CD4-positive, alpha-beta T cell treated with Interleukin-4 for 1 hour (primary cell): ENCODE data around the gene GJA4.

Experiments used
- DNase-seq, 2 donors: peaks; one replicate each; pipeline ENCODE4 v3.0.0-alpha.2; 2020 to 2022

GJA4 gene

DNA sequence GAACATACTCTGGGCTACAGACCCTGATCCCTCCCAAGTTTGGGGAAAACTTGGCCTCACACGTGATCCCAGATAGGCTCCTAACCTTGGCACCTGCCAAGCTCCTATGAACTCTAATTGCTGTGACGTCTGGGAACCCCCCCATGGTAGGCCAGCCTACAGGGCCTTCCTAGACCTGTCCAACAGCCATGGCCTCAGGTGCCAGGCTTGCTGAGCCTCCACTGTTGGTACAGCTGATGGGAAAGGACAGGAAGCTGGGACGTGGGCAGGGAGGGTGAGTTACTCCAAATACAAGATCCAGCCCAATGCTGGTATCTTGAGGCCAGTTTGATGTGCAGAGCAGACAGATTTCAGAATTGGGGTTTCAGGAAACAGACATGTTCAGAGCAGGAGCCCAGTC, 47.6 kb downstream of the GJA4 start:
- no peak for DNase-seq

DNA sequence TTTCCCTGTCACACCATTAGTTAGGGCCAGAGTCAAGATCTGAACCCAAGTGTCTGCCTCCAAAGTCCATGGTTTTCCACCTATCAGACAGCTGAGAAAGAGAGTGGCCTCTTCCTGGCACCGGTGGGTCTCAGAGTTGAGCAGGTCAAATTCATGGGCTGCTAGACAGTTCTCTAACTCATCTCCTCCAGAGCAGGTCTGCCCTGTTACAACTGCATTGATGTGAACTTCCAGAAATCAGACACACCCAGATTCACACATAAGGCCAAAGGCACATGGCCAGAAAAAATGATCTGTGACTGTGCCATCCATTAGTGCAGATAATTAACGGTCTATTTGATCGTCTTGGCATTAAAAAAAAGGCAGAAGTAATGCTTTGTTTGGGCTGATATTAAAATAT, 49.3 kb downstream of the GJA4 start:
- DNase-seq, result no peak

DNA sequence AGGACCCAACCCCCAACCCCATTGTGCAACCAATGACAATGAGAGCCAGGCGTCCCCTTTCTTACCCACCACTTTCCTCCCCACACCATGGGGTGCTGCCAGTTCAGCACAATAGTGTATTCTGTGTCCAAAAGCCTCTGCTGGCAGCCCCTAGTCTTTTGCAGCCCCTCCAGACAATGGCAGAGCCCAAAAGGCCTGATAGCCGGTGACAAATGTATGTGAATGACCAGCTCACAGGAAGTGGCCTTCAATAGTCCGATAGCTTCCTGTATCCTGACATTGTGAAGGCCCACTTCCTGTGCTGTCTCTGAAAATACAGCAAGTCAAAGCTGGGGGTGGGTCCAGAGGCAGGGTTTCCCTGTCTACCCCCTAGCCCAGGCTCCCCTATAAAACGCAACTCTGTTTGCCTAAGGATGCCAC, 50.2 kb downstream of the GJA4 start:
- no peak for DNase-seq

DNA sequence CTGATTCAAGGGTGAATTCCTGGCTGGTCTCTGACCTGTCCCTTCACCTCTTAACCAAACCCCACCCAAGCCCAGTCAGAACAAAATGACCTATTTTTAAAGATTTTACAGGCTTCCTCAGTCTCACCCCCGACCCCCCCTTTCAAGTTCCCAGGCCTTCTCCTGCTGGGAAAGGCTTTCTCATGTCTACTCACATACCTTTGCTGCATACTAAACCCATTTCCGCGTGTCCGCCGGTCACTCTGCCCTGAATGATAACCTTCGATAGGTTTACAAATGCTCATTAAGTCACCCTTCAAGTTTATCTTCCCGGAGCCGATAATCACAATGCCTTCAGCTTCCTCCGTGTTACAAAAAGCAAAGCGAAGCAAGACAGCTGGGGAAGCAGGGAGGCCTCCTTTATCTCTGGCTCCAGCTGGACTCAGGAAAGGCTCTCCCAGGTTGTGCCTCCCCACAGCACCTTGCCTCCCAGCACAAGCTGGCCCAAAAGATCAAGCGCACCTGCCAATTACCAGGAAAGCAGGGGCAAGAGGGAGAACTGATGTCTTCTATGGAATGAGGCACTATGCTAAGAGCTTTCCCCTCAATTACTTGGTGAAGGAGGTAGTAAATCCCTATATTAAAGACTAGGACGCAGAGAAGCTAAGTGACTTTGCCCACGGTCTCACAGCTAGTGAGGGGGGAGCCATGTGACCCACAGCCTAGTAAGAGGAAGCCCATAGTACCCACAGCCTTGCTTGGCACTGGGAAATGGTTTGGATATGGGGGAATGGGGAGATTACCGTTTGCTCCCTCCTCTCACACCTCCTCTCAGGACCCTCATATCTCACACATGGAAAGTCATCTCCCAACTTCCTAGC, 50.8 kb downstream of the GJA4 start:
- DNase-seq, result no peak

DNA sequence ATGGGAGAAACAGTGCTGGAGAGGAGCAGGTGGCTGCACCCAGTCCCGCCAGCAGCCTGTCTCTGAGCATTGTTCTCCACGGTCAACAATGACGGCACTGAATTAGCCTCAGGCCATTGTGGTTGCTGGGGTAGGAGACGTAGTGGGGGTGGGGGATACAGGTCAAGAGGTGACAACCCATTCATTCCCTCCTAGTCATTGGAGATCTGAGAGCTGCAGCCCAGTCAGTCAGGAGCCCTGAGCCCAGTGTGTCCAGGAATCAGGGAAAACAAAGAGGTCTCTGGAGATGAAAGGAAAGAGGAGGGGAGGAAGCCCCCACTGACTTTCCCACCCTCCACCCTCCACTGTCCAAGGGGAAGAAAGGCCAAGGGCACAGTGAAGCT, 51.4 kb downstream of the GJA4 start:
- no peak for DNase-seq
